Measurements from ENCODE around the gene CACNB4. TPM values are rescaled to one million over a fixed set of nuclear protein-coding genes. Genes with fewer than 3 reads are reported as not detected.

The CACNB4 gene
- total RNA-seq, 4 donors from 2014 or later, result 2.3 to 5.8 (median 2.8) TPM

GRCh38 chr2:151860613-151861146 is 238.2 kb downstream of the CACNB4 start:
- TF ChIP-seq, protein P1, sequence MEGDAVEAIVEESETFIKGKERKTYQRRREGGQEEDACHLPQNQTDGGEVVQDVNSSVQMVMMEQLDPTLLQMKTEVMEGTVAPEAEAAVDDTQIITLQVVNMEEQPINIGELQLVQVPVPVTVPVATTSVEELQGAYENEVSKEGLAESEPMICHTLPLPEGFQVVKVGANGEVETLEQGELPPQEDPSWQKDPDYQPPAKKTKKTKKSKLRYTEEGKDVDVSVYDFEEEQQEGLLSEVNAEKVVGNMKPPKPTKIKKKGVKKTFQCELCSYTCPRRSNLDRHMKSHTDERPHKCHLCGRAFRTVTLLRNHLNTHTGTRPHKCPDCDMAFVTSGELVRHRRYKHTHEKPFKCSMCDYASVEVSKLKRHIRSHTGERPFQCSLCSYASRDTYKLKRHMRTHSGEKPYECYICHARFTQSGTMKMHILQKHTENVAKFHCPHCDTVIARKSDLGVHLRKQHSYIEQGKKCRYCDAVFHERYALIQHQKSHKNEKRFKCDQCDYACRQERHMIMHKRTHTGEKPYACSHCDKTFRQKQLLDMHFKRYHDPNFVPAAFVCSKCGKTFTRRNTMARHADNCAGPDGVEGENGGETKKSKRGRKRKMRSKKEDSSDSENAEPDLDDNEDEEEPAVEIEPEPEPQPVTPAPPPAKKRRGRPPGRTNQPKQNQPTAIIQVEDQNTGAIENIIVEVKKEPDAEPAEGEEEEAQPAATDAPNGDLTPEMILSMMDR (IDR thresholded peaks at IDR 0.05; ENCODE audit: low read depth), result no peak

GRCh38 chr2:151860210-151860609 is 238.6 kb downstream of the CACNB4 start:
- TF ChIP-seq, protein P1 (IDR thresholded peaks at IDR 0.05; ENCODE audit: low read depth), result no peak

DNA sequence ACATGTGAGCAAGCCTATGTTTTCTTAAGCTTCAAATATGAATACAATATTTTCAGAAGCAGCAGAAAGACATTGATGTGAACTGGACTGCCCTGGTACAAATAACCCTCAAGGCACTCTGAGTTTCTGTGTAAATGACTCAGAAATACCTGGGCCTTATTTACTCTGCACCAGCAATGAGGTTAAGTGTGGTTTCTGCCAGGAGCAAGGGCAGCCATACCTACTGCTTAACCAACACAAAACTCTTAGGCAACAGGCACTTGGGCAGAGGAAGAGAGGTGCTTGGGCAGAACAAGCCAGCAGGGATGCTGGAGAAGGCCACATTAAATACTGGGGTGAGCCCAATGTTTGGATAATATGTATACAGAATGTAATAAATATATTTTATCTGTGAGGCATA is 241.2 kb downstream of the CACNB4 start:
- TF ChIP-seq, protein P1 (IDR thresholded peaks at IDR 0.05; ENCODE audit: low read depth), result no peak

GRCh38 chr2:151855111-151855510 is 243.7 kb downstream of the CACNB4 start:
- TF ChIP-seq, protein P1 (IDR thresholded peaks at IDR 0.05; ENCODE audit: low read depth), result no peak

- TF ChIP-seq, protein P1 (IDR thresholded peaks at IDR 0.05; ENCODE audit: low read depth), result no peak
These were observed 245.6 kb downstream of the CACNB4 start for GRCh38 chr2:151853070-151853758.

- TF ChIP-seq, protein P1 (IDR thresholded peaks at IDR 0.05; ENCODE audit: low read depth), result no peak
These were observed 246.4 kb downstream of the CACNB4 start for GRCh38 chr2:151852260-151853069.

DNA sequence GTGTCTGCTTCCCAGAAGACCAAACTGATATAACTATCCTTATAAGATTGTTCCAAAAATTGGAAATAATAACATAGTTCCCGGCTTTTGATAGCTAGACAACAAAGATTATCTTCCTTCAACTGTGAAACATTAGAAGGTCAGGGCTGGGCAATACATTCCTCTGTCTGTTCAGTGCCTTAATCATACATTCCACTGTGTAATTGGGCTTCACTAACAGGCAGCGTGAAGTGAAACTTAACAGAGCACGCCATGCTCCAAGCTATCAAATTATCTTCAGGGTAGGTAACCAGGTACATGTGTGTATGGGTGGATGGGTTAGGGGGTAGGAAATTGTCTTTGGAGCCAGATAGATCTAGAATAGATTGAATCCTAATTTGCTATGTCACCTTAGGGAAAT is 247.1 kb downstream of the CACNB4 start:
- TF ChIP-seq, protein P1 (IDR thresholded peaks at IDR 0.05; ENCODE audit: low read depth), result no peak

Measured in subcutaneous adipose tissue (tissue), 4 donors.